Subcutaneous preadipocyte (primary cell): ENCODE results near the gene SEH1L. TPM values are rescaled to one million over a fixed set of nuclear protein-coding genes. Genes with fewer than 3 reads are reported as not detected.

ENCODE experiments used
- total RNA-seq: library from RNA; depleted of rRNA; stranded (reverse); fragments of >200 nt; gene quantifications from 2 replicates; pipeline ENCODE4 v1.2.3, GENCODE V29; 2012

Gene SEH1L
- 51.1 and 68.0 TPM in 2 replicates for total RNA-seq

GRCh38 chr18:12947285-12948049 is at the start of gene SEH1L:
Gene SEH1L, plus strand, starts transcription at chr18:12948011. Its CDS starts 111 bp downstream, at chr18:12948122.

GRCh38 chr18:12990967-12991820 is 43.4 kb downstream of the SEH1L start, which contains the start of gene CEP192:
Gene CEP192, plus strand, starts transcription at chr18:12991362. Its CDS starts 8,063 bp downstream, at chr18:12999425.

Other genes starting within 250 kb of the SEH1L start
- 6.6 and 9.8 TPM in 2 replicates for gene CEP76, start 245.3 kb upstream of the SEH1L start, total RNA-seq
- gene PSMG2, start 245.0 kb upstream of the SEH1L start, total RNA-seq = 102 and 103 TPM in 2 replicates
- 26.5 and 29.7 TPM in 2 replicates for gene PTPN2, start 63.8 kb upstream of the SEH1L start, total RNA-seq
- 28.7 and 40.3 TPM in 2 replicates for gene CEP192, start 43.4 kb downstream of the SEH1L start, total RNA-seq